ENCODE data around the gene NFYC.

The NFYC gene

DNA sequence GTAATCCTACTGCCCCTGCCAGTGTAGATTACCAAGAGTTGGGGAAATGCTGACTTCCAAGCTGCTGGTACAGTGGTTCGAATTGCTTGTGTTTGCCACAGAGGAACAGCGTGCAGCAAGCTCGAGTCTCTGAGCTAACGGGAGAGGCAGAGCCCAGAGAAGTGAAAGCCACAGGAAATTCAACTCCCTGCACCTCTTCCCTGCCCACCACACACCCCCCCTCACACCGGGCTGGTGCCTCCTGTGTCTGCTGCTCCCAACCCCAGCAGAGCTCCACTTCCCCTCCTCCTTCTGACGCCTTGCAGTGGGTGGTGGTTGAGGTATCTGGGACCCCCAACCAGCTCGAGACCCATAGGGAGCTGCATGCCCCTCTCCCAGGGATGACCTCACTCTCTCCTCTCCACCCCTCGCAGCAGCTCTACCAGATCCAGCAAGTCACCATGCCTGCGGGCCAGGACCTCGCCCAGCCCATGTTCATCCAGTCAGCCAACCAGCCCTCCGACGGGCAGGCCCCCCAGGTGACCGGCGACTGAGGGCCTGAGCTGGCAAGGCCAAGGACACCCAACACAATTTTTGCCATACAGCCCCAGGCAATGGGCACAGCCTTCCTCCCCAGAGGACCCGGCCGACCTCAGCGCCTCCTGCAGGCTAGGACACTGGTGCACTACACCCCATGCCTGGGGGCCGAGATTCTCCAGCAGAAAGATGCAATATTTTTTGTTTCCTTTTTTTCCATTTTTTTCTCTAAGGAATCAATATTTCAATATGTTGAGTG is 79.0 kb downstream of the NFYC start:
- no peak for DNase-seq (ENCODE audit: extremely low read depth, low read depth)

DNA sequence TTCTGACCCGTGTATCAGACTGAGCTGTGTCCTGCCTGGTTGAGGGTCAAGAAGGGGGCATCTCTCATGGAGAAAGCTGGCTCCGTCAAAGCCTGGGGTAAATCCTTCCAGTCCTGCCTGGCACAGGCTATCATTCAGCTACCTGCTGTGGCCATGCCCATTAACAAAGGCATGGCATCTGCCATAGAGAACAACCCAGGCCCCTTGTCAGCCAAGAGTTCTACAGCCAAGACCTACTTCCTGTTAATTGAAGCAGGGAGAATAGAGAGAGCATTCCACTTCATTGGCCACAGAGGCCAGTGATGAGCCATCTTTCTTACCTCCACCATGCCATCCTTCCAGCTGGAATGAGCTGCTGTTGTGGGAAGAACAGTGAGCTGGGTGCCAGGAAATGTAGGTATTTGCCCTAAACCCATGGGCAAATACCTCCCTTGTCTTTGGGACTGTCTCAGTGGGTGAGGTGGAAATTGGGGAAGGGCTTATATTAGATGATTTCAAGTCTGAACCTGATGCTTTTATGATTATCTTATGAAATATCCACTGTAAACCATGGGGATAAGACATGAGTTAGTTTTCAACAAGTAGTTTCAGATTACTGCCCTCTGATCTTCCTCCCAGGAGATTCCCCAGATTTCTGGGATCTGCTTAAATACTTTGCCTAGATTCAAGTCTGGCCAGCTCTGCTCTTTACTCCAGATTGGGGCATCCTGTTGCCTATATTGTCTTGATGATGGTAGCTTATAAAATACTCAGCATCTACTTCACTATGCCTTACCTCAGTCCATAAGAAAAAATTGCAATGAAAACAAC is 80.8 kb downstream of the NFYC start:
- DNase-seq (ENCODE audit: extremely low read depth, low read depth) = no peak
- no peak for TF ChIP-seq CTCF (IDR thresholded peaks at IDR 0.05; ENCODE audit: low read depth, low read length)

More for the DNA sequence above, 79.0 kb downstream of the NFYC start:
- TF ChIP-seq CTCF (IDR thresholded peaks at IDR 0.05; ENCODE audit: low read depth, low read length) = no peak

GRCh38 chr1:40773748-40774265 is 82.3 kb downstream of the NFYC start:
- no peak for DNase-seq (ENCODE audit: extremely low read depth, low read depth)

GRCh38 chr1:40774266-40774998 is 82.9 kb downstream of the NFYC start:
- DNase-seq (ENCODE audit: extremely low read depth, low read depth) = no peak
- peak; percentile 61 for TF ChIP-seq CTCF (IDR thresholded peaks at IDR 0.05; ENCODE audit: low read depth, low read length)

More at GRCh38 chr1:40773748-40774265, 82.3 kb downstream of the NFYC start:
- TF ChIP-seq CTCF (IDR thresholded peaks at IDR 0.05; ENCODE audit: low read depth, low read length) = no peak

DNA sequence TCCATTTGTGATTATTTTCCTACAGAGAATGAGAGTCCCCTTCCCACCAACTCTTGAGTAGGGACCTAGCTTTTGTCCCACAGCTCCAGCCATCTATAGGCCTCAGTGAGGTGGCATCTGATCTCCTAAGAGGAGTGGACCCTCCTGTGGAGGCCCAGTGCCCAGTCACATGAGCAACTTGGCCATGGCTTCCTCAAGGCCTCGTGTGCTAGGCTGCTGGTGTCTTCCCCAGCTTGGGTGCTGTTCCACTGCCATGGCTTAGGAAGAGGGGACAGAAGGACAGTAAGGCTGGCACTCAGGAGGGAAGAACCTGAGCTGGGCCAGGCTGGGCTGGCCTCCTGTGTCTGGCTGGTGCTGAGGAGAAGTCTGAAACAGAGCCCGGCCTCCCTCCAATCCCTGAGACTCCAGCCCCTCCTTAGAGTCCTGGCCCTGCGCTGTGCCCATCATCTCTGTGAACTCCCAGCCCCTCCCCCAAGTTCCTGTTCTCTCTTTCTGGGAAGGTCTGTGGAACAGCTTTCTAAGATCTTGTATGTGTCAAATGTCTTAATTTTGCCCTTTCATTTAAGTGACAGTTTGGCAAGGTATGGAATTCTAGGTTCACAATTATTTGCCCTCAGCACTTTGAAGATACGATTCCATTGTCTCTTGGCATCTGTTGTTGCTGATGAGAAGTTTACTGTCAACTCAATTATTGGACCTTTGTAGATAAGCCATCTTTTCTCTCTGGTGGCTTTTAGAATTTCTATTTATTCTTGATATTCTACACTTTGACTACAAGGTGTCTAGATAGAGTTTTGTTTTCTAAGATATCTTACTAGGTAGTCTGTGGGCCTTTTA is 85.0 kb downstream of the NFYC start:
- TF ChIP-seq CTCF (IDR thresholded peaks at IDR 0.05; ENCODE audit: low read depth, low read length) = no peak
- no peak for DNase-seq (ENCODE audit: extremely low read depth, low read depth)

- no peak for TF ChIP-seq CTCF (IDR thresholded peaks at IDR 0.05; ENCODE audit: low read depth, low read length)
- no peak for DNase-seq (ENCODE audit: extremely low read depth, low read depth)
These were observed 85.9 kb downstream of the NFYC start for GRCh38 chr1:40777224-40777970.
